ENCODE measurements around the gene MCRS1.

DNA sequence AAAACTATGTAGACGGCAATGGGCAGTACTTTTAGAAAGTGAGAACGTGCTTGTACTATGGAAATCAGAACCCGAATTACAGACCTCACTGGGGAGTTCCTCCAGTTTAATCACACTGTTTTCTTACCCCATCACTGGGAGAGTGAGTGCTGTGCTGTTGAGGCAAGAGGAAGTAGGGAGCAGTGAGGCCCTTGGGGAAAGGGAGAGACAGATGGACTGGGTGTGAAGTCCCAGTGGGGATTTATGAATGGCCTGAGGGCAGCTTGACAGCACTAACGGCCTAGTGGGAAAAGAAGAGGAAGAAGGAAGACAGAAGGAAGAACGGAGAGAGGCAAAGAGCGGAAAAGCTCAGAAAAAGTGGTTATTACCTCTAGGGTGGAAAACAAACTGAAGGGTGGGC, 5.7 kb downstream of the MCRS1 start:
- TF ChIP-seq, protein P1, sequence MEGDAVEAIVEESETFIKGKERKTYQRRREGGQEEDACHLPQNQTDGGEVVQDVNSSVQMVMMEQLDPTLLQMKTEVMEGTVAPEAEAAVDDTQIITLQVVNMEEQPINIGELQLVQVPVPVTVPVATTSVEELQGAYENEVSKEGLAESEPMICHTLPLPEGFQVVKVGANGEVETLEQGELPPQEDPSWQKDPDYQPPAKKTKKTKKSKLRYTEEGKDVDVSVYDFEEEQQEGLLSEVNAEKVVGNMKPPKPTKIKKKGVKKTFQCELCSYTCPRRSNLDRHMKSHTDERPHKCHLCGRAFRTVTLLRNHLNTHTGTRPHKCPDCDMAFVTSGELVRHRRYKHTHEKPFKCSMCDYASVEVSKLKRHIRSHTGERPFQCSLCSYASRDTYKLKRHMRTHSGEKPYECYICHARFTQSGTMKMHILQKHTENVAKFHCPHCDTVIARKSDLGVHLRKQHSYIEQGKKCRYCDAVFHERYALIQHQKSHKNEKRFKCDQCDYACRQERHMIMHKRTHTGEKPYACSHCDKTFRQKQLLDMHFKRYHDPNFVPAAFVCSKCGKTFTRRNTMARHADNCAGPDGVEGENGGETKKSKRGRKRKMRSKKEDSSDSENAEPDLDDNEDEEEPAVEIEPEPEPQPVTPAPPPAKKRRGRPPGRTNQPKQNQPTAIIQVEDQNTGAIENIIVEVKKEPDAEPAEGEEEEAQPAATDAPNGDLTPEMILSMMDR (conservative IDR thresholded peaks at IDR 0.05; ENCODE audit: low read length), result no peak
- TF ChIP-seq EZH2phosphoT487 (IDR thresholded peaks at IDR 0.05; ENCODE audit: borderline replicate concordance), result no peak

All from Loucy (cell line).